HPDE6-E6E7 (cell line): ENCODE data around the gene GPR142.

Source experiments
- DNase-seq: peaks from one replicate; pipeline ENCODE4 v3.0.0; 2011; ENCODE audit warnings: missing footprints; ENCODE audit errors: extremely low spot score

The GPR142 gene

GRCh38 chr17:74367206-74367605, at the start of gene GPR142:
GPR142 (plus strand) TSS chr17:74367506; CDS start chr17:74369541, 2,035 bp downstream.
- DNase-seq = no peak

GRCh38 chr17:74318391-74318790, 48.9 kb upstream of the GPR142 start:
- DNase-seq = no peak

GRCh38 chr17:74324521-74324920, 42.8 kb upstream of the GPR142 start:
- DNase-seq = no peak

- DNase-seq = no peak
Observed at GRCh38 chr17:74325376-74325742, 41.9 kb upstream of the GPR142 start.

GRCh38 chr17:74325743-74326379, 41.4 kb upstream of the GPR142 start, which contains the start of gene KIF19:
KIF19 (plus strand) TSS chr17:74326226; CDS start chr17:74326350, 124 bp downstream.
- DNase-seq = no peak

- DNase-seq = no peak
Observed at GRCh38 chr17:74326506-74326905, 40.8 kb upstream of the GPR142 start.

GRCh38 chr17:74328487-74328886, 38.8 kb upstream of the GPR142 start:
- DNase-seq = no peak

- no peak for DNase-seq
Observed at GRCh38 chr17:74329378-74329777, 37.9 kb upstream of the GPR142 start.

GRCh38 chr17:74330446-74330845, 36.9 kb upstream of the GPR142 start:
- no peak for DNase-seq

GRCh38 chr17:74332017-74332650, 35.2 kb upstream of the GPR142 start:
- no peak for DNase-seq

- no peak for DNase-seq
Observed at GRCh38 chr17:74332763-74333283, 34.5 kb upstream of the GPR142 start.

GRCh38 chr17:74334393-74335039, 32.8 kb upstream of the GPR142 start:
- DNase-seq = no peak

- no peak for DNase-seq
Observed at GRCh38 chr17:74335529-74336062, 31.7 kb upstream of the GPR142 start.

GRCh38 chr17:74336307-74336706, 31.0 kb upstream of the GPR142 start:
- DNase-seq = no peak

- no peak for DNase-seq
Observed at GRCh38 chr17:74337834-74338500, 29.3 kb upstream of the GPR142 start.

- no peak for DNase-seq
Observed at GRCh38 chr17:74339537-74340195, 27.6 kb upstream of the GPR142 start.

- no peak for DNase-seq
Observed at GRCh38 chr17:74340470-74341023, 26.8 kb upstream of the GPR142 start.

- no peak for DNase-seq
Observed at GRCh38 chr17:74342224-74342623, 25.1 kb upstream of the GPR142 start.

- DNase-seq = no peak
Observed at GRCh38 chr17:74343121-74343520, 24.2 kb upstream of the GPR142 start.

GRCh38 chr17:74343526-74344284, 23.6 kb upstream of the GPR142 start:
- no peak for DNase-seq
